GM08714 (cell line): Measurements from ENCODE around the gene ANKRD11.
"Not testable (repeated sequence)": the region's sequence is repeated elsewhere in the genome, so short reads cannot be mapped to it uniquely, and the experiment has no call there.

Experiments used
- H3K4me3 ChIP-seq: fragments of 200-500 bp; sonication (Bioruptor generic); 2 replicates; pipeline ENCODE4 v1.5.1; 2014; ENCODE audit warnings: mild to moderate bottlenecking, low read length, inconsistent platforms
- ZNF274 ChIP-seq: IDR thresholded peaks from 2 replicates; pipeline ENCODE4 v1.6.1; 2012; ENCODE audit warnings: mild to moderate bottlenecking, low read depth, low read length

ANKRD11 gene

DNA sequence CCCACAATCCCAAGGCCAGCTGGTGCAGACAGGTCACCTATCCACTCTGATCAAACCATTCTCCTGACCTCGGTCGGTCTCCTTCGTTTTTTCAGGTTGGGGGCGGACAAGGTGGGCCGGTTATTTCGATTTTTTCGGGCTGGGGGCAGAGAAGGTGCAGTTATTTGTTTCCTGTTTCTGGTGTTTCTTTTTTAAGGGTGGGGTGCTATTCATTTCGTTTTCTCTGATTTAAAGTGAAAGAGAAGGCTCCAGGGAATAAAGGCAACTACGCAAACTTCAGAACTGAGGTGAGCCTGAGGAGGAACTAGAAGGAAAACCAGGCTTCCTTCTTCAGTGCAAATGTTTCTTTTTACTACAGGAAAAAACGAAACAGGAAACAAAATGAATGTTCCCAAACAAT, 64.8 kb downstream of the ANKRD11 start:
- H3K4me3 ChIP-seq = peak overlapping the region; percentile 38; the same call in 1 of the 2 replicates

GRCh38 chr16:89423681-89424260, 66.6 kb downstream of the ANKRD11 start:
- TF ChIP-seq ZNF274 = no peak
- H3K4me3 ChIP-seq = peak overlapping the region; percentile 25; the same call in 1 of the 2 replicates

More for the DNA sequence above, 64.8 kb downstream of the ANKRD11 start:
- TF ChIP-seq ZNF274 = no peak

DNA sequence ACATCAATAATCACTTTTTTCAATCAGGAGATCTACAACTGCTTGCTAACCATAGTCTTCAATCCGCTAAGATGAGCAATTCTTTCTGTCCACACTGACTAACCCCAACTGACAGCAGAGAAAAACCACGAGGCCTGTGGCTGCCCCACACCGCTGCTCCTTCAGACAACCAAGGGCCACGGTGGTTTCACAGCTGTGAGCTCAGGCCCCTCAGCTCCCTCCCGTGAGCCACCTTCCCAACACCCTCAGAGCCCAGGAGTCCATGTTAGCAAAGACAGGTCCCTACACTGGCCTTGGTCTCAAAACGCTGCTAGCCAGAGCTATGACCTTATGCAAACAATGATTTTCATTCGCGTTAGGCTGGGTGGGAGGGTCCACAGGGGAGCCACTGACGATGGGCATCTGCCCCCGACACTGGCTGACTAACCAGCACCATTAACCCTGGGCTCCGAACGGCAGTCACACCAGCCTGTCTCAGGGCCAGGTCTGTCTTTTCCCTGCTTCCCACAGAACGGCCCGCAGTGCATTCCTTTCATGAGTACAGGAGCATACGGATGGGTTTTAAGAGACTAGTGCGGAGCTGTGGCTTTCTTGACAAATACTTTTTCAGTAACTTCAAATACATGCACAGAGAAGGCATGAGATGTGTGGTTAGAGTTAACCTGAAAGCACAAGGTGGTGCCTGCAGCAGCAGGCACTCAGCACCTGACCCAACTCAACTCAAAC, 67.3 kb downstream of the ANKRD11 start:
- H3K4me3 ChIP-seq = peak overlapping the region; percentile 25; the same call in 1 of the 2 replicates
- no peak for TF ChIP-seq ZNF274

- H3K4me3 ChIP-seq = peak overlapping the region; percentile 48; the same call in 1 of the 2 replicates
- TF ChIP-seq ZNF274 = no peak
Measured at GRCh38 chr16:89422527-89422904, 67.8 kb downstream of the ANKRD11 start.

DNA sequence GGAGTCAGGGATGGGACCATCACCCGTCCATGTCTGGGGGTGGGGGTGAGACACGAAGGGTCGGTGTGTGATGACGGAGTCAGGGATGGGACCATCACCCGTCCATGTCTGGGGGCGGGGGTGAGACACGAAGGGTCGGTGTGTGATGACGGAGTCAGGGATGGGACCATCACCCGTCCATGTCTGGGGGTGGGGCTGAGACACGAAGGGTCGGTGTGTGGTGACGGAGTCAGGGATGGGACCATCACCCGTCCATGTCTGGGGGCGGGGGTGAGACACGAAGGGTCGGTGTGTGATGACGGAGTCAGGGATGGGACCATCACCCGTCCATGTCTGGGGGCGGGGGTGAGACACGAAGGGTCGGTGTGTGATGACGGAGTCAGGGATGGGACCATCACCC, 69.1 kb downstream of the ANKRD11 start:
- not testable (repeated sequence) for H3K4me3 ChIP-seq

- no peak overlapping the region; the same call in 1 of the 2 replicates for H3K4me3 ChIP-seq
- no peak for TF ChIP-seq ZNF274
Measured at GRCh38 chr16:89420204-89420603, 70.2 kb downstream of the ANKRD11 start.

GRCh38 chr16:89418352-89418751, 72.0 kb downstream of the ANKRD11 start:
- H3K4me3 ChIP-seq = no peak overlapping the region
- TF ChIP-seq ZNF274 = no peak

DNA sequence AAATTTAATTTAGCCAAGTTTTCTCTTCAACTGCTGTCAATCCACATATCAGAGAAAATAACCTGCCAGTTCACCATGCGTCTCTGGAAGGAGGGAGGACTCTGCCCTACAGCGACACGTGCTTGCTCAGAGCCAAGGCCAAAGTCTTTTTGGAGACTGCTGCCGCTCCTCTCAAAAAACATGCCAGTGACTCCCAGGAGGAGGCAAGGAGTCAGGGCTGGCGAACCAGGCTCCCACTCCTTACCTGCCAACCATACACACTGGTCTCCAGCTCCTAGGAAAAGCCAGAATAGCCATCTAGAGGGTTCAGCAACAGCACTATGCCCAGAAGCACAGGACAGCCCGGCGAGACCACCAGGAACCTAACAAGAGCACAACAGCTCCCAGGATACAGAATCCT, 73.0 kb downstream of the ANKRD11 start:
- no peak for TF ChIP-seq ZNF274
- H3K4me3 ChIP-seq = no peak overlapping the region

DNA sequence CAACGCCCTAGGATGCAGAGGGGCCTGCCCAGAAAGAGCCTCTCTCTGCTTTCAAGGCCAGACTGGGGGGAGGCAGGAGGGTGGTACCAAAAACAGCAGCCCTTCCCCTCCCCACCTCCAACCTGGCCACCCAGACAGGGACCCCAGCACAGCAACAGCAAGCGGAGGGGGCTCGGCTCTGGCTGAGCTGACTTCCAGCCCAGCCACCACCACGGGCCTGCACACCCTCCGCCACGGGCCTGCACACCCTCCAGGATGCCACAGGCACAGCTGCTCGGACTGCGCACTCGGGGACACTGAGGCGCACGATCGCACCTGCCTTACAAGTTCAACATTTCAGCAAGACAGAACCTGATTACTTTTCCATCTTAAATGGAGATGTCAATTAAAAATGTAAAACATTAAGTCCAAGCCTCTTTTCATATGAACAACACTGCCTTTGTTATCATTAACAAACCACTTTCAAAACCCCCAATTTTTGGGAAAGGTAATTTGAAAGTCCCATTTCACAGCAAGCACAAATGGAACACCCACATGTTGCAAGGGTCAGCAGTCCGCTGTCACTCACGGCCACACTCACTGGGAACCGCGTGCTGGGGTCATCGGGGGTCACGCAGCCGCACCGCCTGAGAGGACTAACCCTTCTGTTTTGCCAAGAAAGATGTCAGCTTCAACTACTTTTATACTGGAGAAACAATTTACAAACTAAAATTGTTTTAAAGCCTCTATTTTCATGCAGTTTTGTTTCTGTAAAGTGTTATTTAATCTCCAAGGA, 76.4 kb downstream of the ANKRD11 start:
- no peak overlapping the region for H3K4me3 ChIP-seq
- no peak for TF ChIP-seq ZNF274

DNA sequence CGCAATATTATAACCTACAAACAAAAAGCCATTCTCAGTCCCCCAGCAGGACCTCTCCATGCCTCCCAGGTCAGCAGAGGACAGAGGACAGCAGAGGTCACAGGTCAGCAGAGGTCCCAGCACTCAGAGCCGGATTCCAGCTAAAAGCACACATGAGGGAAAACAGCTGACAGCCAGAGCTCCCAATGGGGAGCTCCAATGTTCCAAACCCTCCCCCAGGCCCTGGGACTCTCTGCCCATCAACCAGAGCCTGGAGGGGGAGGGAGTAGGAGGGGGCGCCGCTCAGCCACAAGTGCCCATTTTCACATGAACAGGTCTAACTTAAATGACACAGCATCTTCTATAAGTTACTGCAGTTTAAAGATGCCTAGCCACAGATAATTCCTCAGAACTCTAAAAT, 77.5 kb downstream of the ANKRD11 start:
- TF ChIP-seq ZNF274 = no peak
- no peak overlapping the region for H3K4me3 ChIP-seq

DNA sequence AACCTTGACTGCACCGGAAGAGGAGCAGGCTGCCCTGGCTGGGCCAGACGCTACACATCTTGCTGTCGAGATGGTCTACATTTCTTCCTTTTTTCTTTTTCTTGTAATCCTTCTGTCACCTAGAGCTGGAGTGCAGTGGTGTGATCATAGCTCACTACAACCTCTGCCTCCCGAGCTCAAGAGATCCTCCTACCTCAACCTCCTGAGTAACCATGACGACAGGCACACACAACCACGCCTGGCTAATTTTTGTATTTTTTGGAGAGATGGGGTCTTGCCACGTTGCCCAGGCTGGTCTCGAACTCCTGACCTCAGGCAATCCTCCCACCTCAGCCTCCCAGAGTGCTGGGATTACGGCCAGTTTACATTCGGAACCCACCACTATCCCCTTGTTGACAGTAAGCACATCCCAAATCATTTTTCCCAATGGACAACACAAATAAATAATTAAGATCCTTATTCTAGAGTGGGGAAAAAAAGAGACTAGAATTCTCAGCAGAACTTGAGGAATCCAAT, 79.0 kb downstream of the ANKRD11 start:
- H3K4me3 ChIP-seq = no peak overlapping the region
- TF ChIP-seq ZNF274 = no peak

GRCh38 chr16:89410794-89411309, 79.5 kb downstream of the ANKRD11 start:
- no peak overlapping the region for H3K4me3 ChIP-seq
- TF ChIP-seq ZNF274 = no peak

- TF ChIP-seq ZNF274 = no peak
- no peak overlapping the region for H3K4me3 ChIP-seq
Measured at GRCh38 chr16:89410322-89410721, 80.0 kb downstream of the ANKRD11 start.

DNA sequence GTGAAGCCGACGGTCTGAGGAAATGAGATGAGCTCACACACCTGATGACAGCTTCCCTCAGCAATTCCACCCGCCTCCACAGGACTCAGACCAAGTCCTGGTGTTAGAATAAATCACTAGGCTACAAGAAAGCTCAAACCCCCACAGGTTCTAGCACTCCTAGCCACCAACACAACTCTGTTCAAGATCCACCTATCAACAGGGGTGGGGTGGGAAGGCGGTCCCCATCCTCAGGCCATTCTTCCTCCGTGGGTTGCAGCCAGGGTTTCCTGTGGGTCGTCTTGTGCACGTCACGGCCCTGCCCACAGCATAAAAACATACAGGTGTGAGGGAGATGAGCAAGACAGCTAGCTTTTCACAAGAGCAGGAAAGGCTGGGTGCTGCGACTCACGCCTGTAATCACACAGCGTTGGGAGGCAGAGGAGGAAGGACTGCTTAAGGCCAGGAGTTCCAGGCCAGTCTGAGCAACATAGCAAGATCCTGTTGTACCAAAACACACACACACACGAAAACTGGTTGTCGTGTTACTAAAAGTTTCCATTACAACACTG, 81.1 kb downstream of the ANKRD11 start:
- no peak overlapping the region for H3K4me3 ChIP-seq
- TF ChIP-seq ZNF274 = no peak
